RPMI7951 (cell line): ENCODE data around the gene TGFBR3L. TPM values are rescaled to one million over a fixed set of nuclear protein-coding genes. Genes with fewer than 3 reads are reported as not detected.
"Not testable (repeated sequence)": the region's sequence is repeated elsewhere in the genome, so short reads cannot be mapped to it uniquely, and the experiment has no call there.

Source experiments
- DNase-seq: peaks from one replicate; pipeline ENCODE4 v3.0.0-alpha.2; 2012; ENCODE audit warnings: low read depth
- total RNA-seq: library from RNA; depleted of rRNA; stranded (reverse); fragments of >200 nt; shearing (Covaris generic); gene quantifications from 2 replicates; pipeline ENCODE4 v1.2.3, GENCODE V29; 2014

TGFBR3L gene
- total RNA-seq, 1 experiment from 2014 or later, result 0.36 TPM

DNA sequence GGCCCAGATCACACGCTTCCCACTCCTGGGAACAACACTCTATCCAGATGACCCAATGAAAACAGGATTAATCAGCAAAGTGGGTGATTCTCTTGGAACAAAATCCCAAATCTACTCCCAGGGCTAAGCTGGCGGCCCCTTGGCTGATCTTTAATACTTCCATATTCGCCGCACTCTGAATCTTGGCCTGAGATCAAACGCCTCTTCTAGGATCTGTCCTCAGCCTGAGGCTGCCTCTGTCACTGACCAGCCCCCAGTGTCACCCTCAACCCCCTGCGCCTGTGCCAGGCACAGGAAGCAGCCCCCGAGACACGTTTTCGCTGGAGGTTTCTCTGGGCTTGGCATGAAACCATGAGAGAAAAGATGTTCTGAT lies 13.7 kb downstream of the TGFBR3L start:
- DNase-seq, result no peak

DNA sequence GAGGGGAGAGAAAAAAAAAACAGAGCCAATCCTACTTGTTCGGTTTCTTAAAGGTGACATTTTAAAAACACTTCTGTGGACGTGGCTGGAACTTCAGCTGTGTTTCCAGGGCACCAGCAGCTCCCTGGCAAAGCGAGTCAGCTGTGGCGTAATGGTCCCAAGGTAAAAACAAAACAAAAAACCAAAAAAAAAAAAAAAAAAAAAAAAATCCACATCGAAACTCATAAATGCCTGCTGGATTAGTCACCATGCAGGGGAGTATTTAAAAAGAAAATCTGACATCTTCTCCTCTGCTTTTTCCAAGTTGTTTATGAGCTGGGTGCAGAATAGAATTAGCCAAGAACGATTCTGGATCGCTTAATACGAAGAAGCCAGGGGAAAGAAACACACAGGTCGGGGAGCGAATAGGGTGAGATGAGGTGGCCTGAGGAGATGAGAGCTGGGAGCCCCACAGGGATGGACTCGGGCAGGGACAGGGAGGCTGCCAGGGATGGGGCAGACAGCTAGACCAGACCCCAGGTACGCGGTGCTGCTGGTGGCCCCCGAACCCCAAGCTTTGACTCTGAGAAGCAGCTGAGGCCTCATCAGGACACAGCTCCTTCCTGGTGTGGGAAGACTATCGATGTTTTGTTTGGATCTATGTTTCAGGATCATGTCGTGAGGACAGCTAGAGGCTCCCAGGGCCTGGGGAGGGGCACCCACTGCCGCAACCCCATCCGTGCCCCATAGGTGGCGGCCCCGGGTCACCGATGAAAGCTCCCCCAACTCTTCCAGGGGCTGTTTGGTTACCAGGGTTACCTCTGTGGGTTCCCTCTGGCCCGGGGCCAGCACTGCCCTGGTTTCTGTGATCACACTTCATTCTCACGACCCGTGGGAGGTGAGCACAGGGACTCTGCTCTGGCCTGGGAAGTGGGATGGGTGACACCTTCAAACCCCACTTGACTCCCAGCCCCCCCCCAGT lies 14.4 kb downstream of the TGFBR3L start:
- peak; percentile 78 for DNase-seq

DNA sequence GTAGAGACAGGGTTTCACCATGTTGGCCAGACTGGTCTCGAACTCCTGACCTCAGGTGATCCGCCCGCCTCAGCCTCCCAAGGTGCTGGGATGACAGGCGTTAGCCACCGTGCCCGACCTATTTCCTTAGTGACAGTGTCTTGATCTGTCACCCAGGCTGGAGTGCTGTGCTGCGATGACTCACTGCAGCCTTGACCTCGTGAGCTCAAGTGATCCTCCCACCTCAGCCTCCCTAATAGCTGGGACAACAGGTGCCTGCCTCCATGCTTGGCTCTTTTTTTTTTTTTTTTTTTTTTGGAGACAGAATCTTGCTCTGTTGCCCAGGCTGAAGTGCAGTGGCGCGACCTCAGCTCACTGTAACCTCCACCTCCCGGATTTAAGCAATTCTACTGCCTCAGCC lies 15.4 kb downstream of the TGFBR3L start:
- DNase-seq, result not testable (repeated sequence)

DNA sequence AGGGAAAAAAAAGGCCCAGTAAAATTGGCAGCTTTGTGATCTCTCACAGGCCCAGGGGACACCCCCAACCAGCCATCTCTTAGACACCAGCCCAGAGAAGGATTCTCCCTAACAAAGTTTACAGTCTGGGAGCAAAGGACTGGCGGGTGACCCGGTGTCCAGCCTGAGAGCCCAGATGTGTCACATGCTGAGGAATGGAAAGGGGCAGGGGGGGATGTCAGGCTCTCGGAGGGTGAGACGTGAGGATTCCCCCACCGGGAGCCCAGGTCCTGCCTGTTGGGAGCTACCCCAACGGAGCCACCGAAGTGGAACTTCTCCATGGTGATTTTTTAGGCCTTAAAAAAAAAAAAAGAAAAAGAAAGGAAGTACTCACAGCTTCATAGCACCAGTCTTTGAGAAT lies 16.1 kb downstream of the TGFBR3L start:
- DNase-seq, result no peak

DNA sequence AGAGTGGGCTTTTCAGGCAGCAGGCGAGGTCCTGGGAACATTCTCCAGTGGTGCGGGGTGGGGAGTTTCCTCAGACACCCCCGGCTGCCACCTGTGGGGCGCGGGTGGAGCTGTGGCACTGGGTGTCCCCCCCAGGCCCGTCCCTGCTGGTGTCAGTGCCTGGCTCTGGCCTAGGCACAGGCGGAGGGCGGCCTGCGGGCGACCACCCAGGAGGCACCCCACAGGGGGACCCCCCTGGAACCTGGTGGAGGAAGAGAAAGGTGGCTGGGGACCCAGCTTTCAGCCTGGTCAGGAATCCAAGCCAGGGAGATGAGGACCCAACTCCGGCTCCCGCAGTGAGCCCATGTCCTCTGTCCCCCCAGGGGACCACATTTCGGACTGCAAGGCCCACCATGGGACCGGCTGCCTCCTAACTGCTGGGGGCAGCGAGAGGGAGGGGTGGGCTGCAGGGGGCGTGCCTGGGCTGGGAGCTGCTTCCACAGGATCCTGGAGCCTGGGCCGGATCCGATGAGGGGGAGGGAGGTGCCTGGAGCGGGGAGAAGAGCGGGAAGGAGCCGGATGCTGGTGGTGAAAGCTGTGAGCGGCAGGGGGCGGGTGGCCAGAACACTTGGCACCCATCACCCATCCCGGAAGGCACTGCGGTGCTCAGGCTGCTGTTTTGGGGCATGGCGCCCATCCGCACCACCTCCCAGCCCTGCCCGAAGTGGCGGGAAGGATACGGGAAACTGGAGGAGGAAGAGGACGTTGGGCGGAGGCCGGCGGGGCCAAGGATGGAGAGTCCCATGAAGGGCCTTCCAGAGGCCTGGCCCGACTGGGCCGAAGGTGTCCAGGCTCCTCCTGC lies 16.8 kb downstream of the TGFBR3L start:
- no peak for DNase-seq

DNA sequence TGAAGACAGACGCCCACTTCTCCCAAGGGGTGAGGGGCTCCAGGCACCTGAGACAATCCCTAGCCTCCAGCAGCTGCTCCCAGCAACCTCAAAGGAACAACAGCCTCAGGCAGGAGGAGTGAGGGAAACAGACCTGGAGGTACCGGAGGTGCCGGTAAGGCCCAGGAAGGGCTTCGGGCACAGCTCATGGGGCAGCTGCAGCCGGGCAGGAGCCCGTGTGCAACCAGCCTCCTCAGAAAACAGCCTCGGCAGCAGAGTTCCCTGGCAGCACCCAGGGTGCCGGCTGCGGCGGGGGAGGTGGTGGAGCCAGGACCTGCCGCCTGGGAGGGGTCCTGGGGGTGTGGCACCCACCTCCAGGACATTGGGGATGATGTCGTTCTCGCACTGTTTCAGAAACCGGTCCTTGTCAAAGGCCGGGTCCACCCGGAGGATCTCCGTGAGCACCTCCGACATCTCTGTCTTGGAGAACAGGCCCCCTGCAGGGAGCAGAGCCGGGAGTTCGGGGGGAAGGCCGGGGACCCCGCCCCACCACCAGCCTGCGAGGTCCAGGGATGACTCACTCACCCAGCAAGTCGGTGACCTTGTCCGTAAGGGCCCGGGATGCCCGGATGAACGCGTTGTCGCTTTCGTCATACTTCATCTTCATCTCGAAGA lies 17.8 kb downstream of the TGFBR3L start:
- no peak for DNase-seq

DNA sequence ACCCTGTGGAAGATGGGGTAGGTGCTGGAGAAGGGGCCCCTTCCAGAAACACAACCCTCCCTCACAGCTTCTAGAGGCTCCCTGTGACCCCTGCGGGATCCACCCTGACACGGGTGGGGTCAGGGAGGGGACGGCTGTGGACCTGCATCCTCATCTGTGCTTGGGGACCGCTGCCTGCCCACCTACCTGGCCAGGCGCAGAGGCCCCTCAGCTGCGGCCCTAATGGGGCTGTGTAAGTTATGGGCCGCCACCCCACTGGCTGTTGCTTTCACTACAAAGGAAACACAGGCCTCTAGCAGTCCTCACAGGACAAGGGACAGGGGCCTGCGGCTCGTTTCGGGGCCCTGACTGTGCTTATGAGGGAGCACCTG lies 18.3 kb downstream of the TGFBR3L start:
- DNase-seq, result no peak

DNA sequence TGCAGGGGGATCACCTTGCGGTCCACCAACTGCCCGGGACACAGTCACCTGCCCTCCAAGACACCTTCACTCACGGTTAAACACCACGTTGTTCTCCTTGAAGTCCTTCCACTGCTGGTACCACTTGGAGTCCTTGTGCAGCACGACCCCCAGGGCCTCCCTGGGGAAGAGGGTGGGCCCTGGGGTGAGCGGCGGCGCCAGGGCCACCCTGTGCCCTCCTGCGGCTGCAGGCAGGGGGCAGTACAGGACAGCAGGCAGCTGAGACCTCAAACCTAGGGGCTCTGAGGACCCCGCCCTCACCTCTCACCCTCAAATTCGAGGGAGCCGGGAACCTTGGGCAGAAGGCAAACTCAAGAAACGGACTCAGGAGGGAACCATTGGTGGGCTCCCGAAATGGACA lies 18.8 kb downstream of the TGFBR3L start:
- no peak for DNase-seq

DNA sequence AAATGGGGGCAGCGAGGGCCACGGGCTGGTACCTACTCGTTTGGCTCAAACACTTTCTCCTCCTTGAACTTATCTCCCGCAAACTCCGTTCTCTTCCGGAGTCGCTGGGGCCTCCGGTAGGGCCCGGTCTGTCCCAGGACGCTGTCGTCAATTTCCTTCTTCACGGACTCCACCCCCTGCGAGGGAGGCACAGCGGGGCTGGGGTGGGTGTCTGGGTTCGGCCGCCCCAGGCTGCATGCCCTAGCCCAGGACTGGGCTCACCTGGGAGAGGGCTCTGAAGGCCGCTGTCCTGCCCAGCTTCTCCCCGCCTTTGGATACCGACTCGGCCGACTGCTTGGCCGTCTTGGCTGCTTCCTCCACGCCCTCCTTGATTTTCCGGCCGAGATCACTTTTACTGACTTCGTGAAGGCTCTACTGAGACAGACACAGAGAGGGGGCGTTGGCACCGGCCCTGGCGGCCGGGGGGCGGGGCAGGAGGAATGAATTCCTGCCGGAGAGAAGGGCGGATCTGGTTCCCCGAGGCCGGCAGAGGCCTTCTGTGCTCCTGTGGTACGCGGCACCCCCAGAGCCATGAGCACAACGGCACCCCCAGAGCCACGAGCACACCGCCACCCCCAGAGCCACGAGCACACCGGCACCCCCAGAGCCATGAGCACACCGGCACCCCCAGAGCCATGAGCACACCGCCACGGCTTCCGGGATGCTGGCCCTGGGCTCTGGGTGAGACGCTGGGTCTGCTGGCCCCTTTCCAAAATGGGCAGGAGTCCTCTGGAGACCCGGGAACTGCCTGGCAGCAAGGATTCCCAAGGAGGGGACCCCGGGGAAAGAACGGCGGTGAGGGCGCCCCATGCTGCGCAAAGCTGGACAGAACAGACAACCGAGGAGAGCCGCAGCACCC lies 19.4 kb downstream of the TGFBR3L start:
- no peak for DNase-seq

DNA sequence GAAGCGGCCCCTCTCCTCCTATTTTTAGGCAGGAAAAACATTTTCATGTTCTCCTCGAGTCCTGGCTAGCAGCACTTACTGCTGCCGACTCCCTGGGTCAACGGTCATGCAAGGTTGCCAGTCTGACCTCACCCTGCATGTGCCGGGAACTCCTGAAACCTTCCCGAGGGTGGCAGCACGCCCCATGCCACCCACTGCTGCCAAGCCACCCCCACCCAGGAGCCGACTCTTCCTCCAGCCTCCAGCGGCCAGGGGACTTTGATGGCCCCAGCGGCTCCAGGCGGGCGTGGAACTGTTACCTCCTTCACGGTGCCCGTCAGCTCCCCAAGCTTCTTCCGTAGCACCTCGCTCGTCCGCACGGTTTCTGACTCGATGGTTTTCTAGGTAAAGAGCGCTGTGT lies 20.1 kb downstream of the TGFBR3L start:
- no peak for DNase-seq

DNA sequence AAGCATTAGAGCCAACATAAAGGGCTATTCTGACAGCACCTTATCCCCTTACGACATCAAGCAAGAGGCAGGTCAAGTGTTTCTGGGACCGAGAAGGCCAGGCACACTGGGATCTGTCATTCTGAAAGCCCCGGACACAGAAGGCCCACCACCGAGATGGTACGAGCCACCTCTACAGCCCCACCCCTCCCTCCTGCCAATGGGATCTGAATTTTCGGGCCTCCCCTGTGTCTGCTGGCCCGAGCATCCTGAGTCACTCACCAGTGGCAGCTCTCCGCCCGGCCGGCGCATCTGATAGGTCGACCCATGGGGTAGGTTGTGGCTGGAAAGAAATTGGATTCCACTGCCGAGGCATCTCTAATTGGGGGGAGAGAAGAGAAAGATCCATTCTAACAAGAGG lies 26.2 kb downstream of the TGFBR3L start:
- no peak for DNase-seq

DNA sequence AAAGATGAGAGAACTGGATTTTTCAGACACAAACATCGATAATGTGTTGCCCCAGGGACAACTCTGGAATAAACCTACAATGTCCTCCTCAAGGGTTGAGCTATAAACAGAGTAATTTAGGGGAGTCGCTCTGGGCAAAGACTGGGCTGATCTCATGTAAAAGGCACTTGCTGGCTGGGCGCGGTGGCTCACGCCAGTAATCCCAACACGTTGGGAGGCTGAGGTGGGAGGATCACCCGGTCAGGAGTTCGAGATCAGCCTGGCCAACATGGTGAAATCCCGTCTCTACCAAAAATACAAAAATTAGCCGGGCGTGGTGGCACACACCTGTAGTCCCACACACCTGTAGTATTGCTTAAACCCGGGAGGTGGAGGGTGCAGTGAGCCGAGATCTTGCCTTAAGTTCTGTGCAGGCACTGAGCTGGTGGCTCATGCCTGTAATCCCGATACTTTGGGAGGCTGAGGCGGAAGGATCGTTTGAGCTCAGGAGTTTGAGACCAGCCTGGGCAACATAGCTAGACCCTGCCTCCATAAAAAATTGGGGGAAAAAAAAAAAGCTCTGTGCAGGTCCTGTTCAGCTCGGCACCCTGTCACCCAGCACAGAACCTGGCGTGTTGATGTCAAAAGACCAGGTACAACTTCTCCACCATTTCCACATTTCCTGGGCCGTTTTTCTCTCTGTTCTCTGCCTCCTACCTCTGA lies 27.4 kb downstream of the TGFBR3L start:
- DNase-seq, result no peak

DNA sequence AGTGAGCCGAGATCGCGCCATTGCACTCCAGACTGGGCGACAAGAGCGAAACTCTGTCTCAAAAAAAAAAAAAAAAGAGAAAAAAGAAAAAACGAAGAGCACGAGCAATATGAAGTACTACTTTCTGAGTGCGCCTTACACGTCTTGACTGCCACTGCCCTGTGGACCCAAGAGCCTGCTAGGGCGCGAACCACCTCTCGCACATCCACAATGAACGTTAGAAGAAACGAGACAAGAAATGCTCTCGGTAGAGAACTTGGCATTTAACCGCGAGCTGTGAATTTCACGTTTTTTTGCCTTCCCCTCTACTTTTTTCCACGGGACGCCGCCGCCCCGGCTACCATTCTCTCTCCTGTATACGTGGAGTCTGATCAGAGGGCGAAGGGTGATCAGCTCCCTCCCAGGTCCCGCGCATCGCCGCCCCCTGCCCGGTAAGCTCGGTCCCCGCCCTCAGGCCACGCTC lies 28.4 kb downstream of the TGFBR3L start:
- DNase-seq, result no peak

DNA sequence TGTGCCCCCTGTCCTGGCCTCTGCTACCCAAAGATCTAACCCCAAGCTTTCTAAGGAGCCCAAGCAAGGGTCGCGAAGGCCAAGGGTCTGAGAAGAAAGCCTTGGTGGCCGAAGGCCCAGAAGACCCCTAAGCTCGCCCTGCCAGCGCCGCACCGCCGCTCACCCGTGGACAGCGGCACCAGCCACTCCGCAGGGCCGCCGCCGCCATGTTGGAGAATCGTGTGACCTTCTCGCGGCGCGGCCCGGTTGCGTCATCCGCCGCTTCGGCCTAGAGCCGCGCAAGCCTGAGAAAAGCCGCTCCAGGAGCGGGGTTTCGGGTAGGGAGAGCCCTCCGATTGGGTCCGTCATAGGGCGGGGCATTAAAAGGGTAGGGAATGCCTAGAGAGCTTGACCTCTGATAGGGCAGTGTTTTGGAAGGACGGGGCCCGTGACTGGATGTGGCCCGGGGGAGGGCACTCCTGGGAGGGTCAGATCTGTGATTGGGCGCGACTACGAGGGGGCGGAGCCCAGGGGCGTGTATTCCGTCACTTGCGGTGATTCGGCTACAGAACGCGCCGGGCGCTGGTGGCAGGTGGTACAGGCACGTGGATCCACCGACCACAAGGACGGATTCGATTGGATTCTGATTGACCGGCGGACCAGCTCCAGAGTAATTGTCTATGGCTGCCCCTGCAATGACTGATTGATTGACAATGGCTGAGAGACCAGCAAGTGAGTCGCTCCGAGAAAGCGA lies 29.0 kb downstream of the TGFBR3L start, which contains the start of gene TIMM44:
TIMM44 (minus strand) TSS at position 223 of the 733 bp plus-strand sequence; CDS start at position 208, 15 bp downstream.
- peak; percentile 100 for DNase-seq

DNA sequence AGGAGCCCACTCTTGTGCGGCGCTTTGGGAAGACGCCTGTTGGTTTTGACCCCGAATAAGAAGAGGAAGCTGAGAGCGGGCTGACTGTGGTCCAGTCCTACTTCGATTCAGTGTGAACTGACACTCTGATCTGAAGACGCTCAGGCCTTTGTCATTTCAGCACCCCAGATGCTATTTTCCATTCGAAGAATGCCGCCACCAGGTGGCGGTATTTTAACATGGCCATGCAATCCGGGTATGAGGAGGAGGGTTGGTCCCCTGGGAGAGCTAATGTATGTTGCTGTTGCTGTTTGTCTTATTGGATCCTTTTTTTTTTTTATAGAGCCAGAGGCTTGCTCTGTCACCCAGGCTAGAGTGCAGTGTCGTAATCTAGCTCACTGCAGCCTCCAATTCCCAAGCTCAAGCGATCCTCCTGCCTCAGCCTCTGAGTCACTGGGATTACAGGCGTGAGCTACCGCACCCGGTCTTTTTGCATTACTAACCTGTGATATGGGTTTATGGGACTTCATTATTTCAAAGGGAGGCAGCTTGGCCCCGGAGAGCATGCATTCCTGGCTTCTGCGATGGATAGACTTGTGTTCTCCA lies 29.6 kb downstream of the TGFBR3L start:
- peak; percentile 86 for DNase-seq

DNA sequence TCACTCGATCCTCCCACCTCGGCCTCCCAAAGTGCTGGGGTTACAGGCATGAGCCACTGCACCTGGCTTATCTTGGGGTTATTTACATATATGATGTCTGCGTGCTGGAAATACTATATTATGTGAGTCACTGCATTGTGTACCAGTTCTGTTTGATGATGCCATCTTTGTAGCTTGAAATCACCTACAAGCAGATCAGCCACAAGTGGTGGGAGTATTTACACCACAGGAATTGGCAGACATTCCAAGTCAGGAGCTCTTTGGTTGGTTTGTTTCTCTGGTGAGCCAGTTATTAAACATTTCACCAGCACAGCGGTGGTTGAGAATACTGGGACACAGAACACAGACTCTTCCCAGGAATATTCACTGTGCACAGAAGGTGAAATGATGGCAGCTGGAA lies 33.3 kb downstream of the TGFBR3L start:
- DNase-seq, result no peak

DNA sequence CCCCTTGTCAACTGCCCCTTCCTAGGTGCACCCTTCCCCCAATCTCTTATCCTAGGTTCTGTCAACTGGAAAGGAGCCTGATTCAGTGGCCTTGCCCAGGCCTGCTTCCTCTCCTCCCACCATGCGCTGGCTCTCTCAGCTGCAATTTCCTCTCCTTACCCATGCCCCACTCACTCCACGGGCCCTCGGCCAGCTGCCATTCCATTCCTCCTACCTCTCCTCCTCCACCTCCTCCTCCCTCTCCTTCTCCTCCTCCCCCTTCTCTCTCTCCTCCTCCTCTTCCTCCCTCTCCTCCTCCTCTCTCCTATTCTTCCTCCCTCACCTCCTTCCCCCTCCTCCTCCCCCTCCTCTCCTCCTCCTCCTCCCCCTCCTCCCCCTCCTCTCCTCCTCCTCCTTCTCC lies 38.4 kb downstream of the TGFBR3L start:
- peak; percentile 11 for DNase-seq

DNA sequence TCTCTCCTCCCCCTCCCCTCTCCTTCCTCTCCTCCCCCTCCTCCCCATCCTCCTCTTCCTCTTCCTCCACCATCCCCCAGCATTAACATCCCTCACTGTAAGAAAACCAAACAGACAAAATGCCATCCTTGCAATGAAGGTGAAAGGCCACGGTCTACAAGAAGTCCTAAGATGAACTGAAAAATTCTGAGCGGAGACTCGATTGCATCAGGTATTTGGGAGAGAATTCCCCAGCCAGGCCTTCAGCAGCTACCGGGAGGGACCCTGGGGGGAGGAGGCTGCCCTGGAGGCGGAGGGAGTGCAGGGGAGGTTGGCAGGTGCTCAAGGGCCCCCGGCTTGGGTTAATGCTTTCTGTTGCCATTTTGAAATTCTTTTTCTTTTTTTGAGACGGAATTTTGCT lies 38.9 kb downstream of the TGFBR3L start:
- DNase-seq, result no peak

DNA sequence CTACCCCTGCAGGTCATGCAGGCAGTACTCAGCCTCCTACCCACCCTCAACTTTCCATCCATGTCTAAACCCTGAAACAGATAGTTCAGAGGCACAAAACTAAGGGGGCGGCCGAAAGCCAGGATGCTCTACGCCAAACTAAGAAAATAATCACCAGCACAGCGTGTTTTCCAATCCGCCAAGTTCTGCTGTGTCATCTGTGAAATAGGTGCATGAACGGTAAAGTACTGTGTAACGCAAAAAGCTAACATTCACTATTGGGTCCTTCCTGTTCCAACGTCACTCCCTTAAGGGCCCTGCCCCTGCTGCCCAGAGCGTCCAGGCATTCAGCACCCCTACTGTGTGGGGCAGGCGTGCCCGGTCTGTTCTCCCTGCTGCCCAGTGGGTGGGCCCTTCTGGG lies 41.1 kb downstream of the TGFBR3L start:
- DNase-seq, result no peak
